IMR-90 (cell line): Measurements from ENCODE around the gene CST9. TPM values are rescaled to one million over a fixed set of nuclear protein-coding genes. Genes with fewer than 3 reads are reported as not detected.

Experiments used
- ATAC-seq: fragments of 200-7000 bp; cut with Tn5 transposase; 2 replicates; pipeline ENCODE4 v1.9.1; 2020; ENCODE audit warnings: low read depth, mild to moderate bottlenecking, moderate library complexity
- BruUV-seq: library from RNA; stranded (reverse); fragments of 400-500 nt; replicated peaks from 2 replicates; lab custom pipeline; 2021; lab: Mats Ljungman, UMichigan
- CTCF ChIA-PET: fragments of 300-600 bp; formaldehyde crosslinking; extraction: SDS; loops from one replicate; lab custom pipeline; 2021; ENCODE audit warnings: antibody characterized with exemption; lab: Yijun Ruan, JAX
- POLR2A ChIA-PET: fragments of 300-600 bp; sonication (Branson Sonifier 250); formaldehyde crosslinking; loops from one replicate; lab custom pipeline; 2022; ENCODE audit warnings: antibody characterized with exemption; ENCODE audit not compliant: unreplicated experiment; lab: Charles Lee
- DNase-seq: peaks from one replicate; pipeline ENCODE4 v3.0.0; 2013
- H2AFZ ChIP-seq: replicated peaks from 2 replicates; pipeline ENCODE3; 2013; ENCODE audit warnings: low read length, mild to moderate bottlenecking; ENCODE audit not compliant: poor library complexity
- H2AK5ac ChIP-seq: 2 replicates; pipeline ENCODE4 v1.6.1; 2013; ENCODE audit warnings: low read depth, low read length, inconsistent platforms
- H2AK9ac ChIP-seq: replicated peaks from 2 replicates; pipeline ENCODE3; 2013; ENCODE audit warnings: mild to moderate bottlenecking, low read depth, low read length, moderate library complexity; ENCODE audit not compliant: poor library complexity
- H2BK120ac ChIP-seq: 2 replicates; pipeline ENCODE4 v1.6.1; 2013; ENCODE audit warnings: low read depth, low read length, inconsistent platforms
- H2BK15ac ChIP-seq: 3 replicates; pipeline ENCODE4 v1.6.1; 2013; ENCODE audit warnings: low read depth, low read length, inconsistent platforms
- H2BK20ac ChIP-seq: 2 replicates; pipeline ENCODE4 v1.6.1; 2013; ENCODE audit warnings: low read depth, mild to moderate bottlenecking, inconsistent platforms, low read length, moderate library complexity
- H2BK5ac ChIP-seq: 2 replicates; pipeline ENCODE4 v1.6.1; 2013; ENCODE audit warnings: mild to moderate bottlenecking, low read depth, low read length, inconsistent platforms; ENCODE audit not compliant: poor library complexity, severe bottlenecking
- H3K14ac ChIP-seq: replicated peaks from 2 replicates; pipeline ENCODE4 v1.6.1; 2013; ENCODE audit warnings: low read depth, low read length, inconsistent platforms
- H3K18ac ChIP-seq: 2 replicates; pipeline ENCODE4 v1.6.1; 2013; ENCODE audit warnings: low read depth, low read length, control low read depth
- H3K23ac ChIP-seq: 2 replicates; pipeline ENCODE4 v1.6.1; 2013; ENCODE audit warnings: low read depth, low read length, inconsistent platforms
- H3K27ac ChIP-seq: 2 replicates; pipeline ENCODE4 v1.5.1; 2013; ENCODE audit warnings: mild to moderate bottlenecking, control low read depth, low read length; ENCODE audit not compliant: insufficient read depth
- H3K27me3 ChIP-seq: 2 replicates; pipeline ENCODE4 v1.6.1; 2013; ENCODE audit warnings: low read length; ENCODE audit not compliant: control insufficient read depth, insufficient read depth
- H3K36me3 ChIP-seq: 2 replicates; pipeline ENCODE4 v1.6.1; 2013; ENCODE audit warnings: low read length, mixed read lengths; ENCODE audit not compliant: control insufficient read depth, insufficient read depth
- H3K4ac ChIP-seq: 2 replicates; pipeline ENCODE4 v1.6.1; 2013; ENCODE audit warnings: low read depth, low read length, inconsistent platforms
- H3K4me1 ChIP-seq: 2 replicates; pipeline ENCODE4 v1.6.1; 2013; ENCODE audit warnings: low read length, mixed read lengths; ENCODE audit not compliant: control insufficient read depth, insufficient read depth
- H3K4me2 ChIP-seq: 2 replicates; pipeline ENCODE4 v1.6.1; 2013; ENCODE audit warnings: low read depth, mild to moderate bottlenecking, control low read depth, low read length, moderate library complexity
- H3K4me3 ChIP-seq: 2 replicates; pipeline ENCODE4 v1.5.1; 2013; ENCODE audit warnings: low read depth, mild to moderate bottlenecking, control low read depth, low read length, moderate library complexity; ENCODE audit not compliant: insufficient read depth
- H3K56ac ChIP-seq: 2 replicates; pipeline ENCODE4 v1.6.1; 2013; ENCODE audit warnings: low read length, inconsistent platforms; ENCODE audit not compliant: insufficient read depth; ENCODE audit errors: extremely low read depth
- H3K79me1 ChIP-seq, 2 experiments: 2 replicates each; pipeline ENCODE4 v1.6.1; 2013; ENCODE audit warnings: low read length in 2 of 2, inconsistent platforms in 1 of 2, low read depth in 1 of 2
- H3K9ac ChIP-seq: 2 replicates; pipeline ENCODE4 v1.6.1; 2013; ENCODE audit warnings: low read depth, low read length, control low read depth
- H3K9me1 ChIP-seq: 2 replicates; pipeline ENCODE4 v1.6.1; 2013; ENCODE audit warnings: low read length, inconsistent platforms; ENCODE audit not compliant: insufficient read depth
- H3K9me3 ChIP-seq: 2 replicates; pipeline ENCODE4 v1.6.1; 2013; ENCODE audit warnings: low read length; ENCODE audit not compliant: control insufficient read depth, insufficient read depth
- H4K20me1 ChIP-seq: 2 replicates; pipeline ENCODE4 v1.6.1; 2013; ENCODE audit warnings: low read length, inconsistent platforms; ENCODE audit not compliant: insufficient read depth
- H4K5ac ChIP-seq: 2 replicates; pipeline ENCODE4 v1.6.1; 2013; ENCODE audit warnings: mild to moderate bottlenecking, low read depth, low read length, control low read depth
- H4K8ac ChIP-seq, 2 experiments: 2 replicates each; pipeline ENCODE4 v1.6.1; 2013; ENCODE audit warnings: low read depth in 2 of 2, low read length in 2 of 2, control low read depth in 1 of 2, inconsistent platforms in 1 of 2
- H4K91ac ChIP-seq: 2 replicates; pipeline ENCODE4 v1.6.1; 2013; ENCODE audit warnings: low read depth, low read length, inconsistent platforms; ENCODE audit not compliant: insufficient read depth
- CTCF ChIP-seq: conservative IDR thresholded peaks from 2 replicates; pipeline ENCODE4 v1.5.1; 2012; ENCODE audit warnings: mild to moderate bottlenecking, low read depth, low read length, improper control_type of control experiment
- MAFK ChIP-seq: IDR thresholded peaks from 2 replicates; pipeline ENCODE4 v1.6.1; 2012; ENCODE audit warnings: low read depth, low read length, improper control_type of control experiment
- MXI1 ChIP-seq: IDR thresholded peaks from 2 replicates; pipeline ENCODE4 v1.6.1; 2012; ENCODE audit warnings: low read depth, mild to moderate bottlenecking, low read length, moderate library complexity, borderline replicate concordance
- POLR2A ChIP-seq: IDR thresholded peaks from 2 replicates; pipeline ENCODE4 v1.6.1; 2012; ENCODE audit warnings: mild to moderate bottlenecking, low read depth, low read length
- RAD21 ChIP-seq: IDR thresholded peaks from 2 replicates; pipeline ENCODE4 v1.6.1; 2012; ENCODE audit warnings: low read length, improper control_type of control experiment
- SMC3 ChIP-seq: fragments of 150-350 bp; IDR thresholded peaks from 2 replicates; pipeline ENCODE4 v1.6.1; 2016; ENCODE audit warnings: low read depth, mild to moderate bottlenecking, antibody characterized with exemption, low read length, moderate library complexity
- USF2 ChIP-seq: fragments of 150-350 bp; IDR thresholded peaks from 2 replicates; pipeline ENCODE4 v1.6.1; 2017; ENCODE audit warnings: mild to moderate bottlenecking, antibody characterized with exemption, low read length, low read depth
- WGBS, 2 experiments: methylation state at CpG; one replicate each; pipeline versions ENCODE4 v1.1.5 to v1.1.7; 2013; ENCODE audit warnings: missing lambda C conversion rate in 2 of 2; ENCODE audit not compliant: insufficient read length in 1 of 2; ENCODE audit errors: extremely low coverage in 2 of 2; 5-methylcytosine and 5-hydroxymethylcytosine counted together
- dilution Hi-C: fragments of 300-500 bp; cut with HindIII; formaldehyde crosslinking; loops from one replicate; pipeline ENCODE4 v1.14.3; 2018; ENCODE audit warnings: low sequenced_read_pairs; ENCODE audit not compliant: unreplicated experiment
- in situ Hi-C: fragments of 300-500 bp; cut with MboI; formaldehyde crosslinking; loops from 3 replicates; pipeline ENCODE4 v1.14.3; 2019; ENCODE audit warnings: low sequenced_read_pairs, inconsistent platforms, mixed read lengths
- intact Hi-C: fragments of 100-400 bp; cut with micrococcal nuclease; formaldehyde crosslinking; loops from 2 replicates; pipeline ENCODE4 v1.10.0; 2022
- polyA plus RNA-seq, 3 experiments: library from polyadenylated mRNA; depleted of rRNA; stranded (reverse); fragments of >200 nt; gene quantifications; 2 replicates each; pipeline ENCODE4 v1.2.3, GENCODE V29; 2012; ENCODE audit warnings: low replicate concordance in 1 of 3
- total RNA-seq: library from RNA; depleted of rRNA; stranded (reverse); fragments of >200 nt; gene quantifications from 2 replicates; pipeline ENCODE4 v1.2.3, GENCODE V29; 2012

The CST9 gene
- total and polyA plus RNA-seq, 2 of the 4 experiments (the other 2 are of a cell fraction) = not detected

- Histone ChIP-seq H3K4ac (no peak overlapping the region), H3K23ac (no peak overlapping the region), H2AFZ (no peak overlapping the region), H3K27me3 (peaks cover 19% of the 10 kb centered on the region), H2BK20ac (no peak overlapping the region), H3K9me3 (no peaks in the 10 kb centered on the region), H2BK5ac (no peak overlapping the region), H4K8ac (no peak overlapping the region), H2AK5ac (no peak overlapping the region), H3K27ac (no peak overlapping the region), H4K20me1 (no peaks in the 10 kb centered on the region), H2BK15ac (no peak overlapping the region), H3K9me1 (no peaks in the 10 kb centered on the region; the same call in 1 of the 2 replicates), H2AK9ac (no peak overlapping the region), H3K79me1 (no peaks in the 10 kb centered on the region), H3K18ac (no peak overlapping the region), H3K36me3 (no peaks in the 10 kb centered on the region), H3K4me3 (no peak overlapping the region), H3K14ac (no peak overlapping the region), H4K5ac (no peak overlapping the region), H3K4me2 (no peak overlapping the region), H4K91ac (no peak overlapping the region), H2BK120ac (no peak overlapping the region), H3K56ac (no peak overlapping the region), H3K9ac (no peak overlapping the region), H3K4me1 (no peaks in the 10 kb centered on the region)
- ChIA-PET CTCF (interaction anchor here (2.9 kb wide), 1 partner anchor 168 kb away, joined by 16 read pairs; no protein-coding TSS in a partner anchor), POLR2A (no interaction called here)
- in situ Hi-C loops = loop anchor here (10.0 kb wide), 1 partner anchor 165 kb away; no protein-coding TSS in a partner anchor
- no peak for TF ChIP-seq POLR2A
- TF ChIP-seq MAFK = no peak
- TF ChIP-seq SMC3 = no peak
- TF ChIP-seq USF2 = no peak
- TF ChIP-seq CTCF = no peak
- no peak for TF ChIP-seq RAD21
- no peak for TF ChIP-seq MXI1
- DNase-seq (no peak), ATAC-seq (no peak)
- no TSS peak for BruUV-seq
- intact Hi-C loops = loop anchor here (10.0 kb wide), 1 partner anchor 915 kb away; no protein-coding TSS in a partner anchor
- no CpG with 5 or more reads among the region's 5 CpGs for WGBS, 2 experiments
- dilution Hi-C loops = no loop called here
These were observed 3.9 kb upstream of the CST9 start for GRCh38 chr20:23609486-23610109.
